Uterus (tissue), 4 donors: ENCODE measurements around the gene ALDH16A1. TPM values are rescaled to one million over a fixed set of nuclear protein-coding genes. Genes with fewer than 3 reads are reported as not detected.

Experiments
- DNase-seq, 2 donors: peaks; one replicate each; pipeline ENCODE4 v3.0.0-alpha.2; 2019 to 2020
- H3K27ac ChIP-seq, 2 donors: fragments of 200-600 bp; sonication (generic); 1 replicate in 1 of 2; 2 replicates in 1 of 2; pipeline ENCODE4 v1.5.1; 2016 to 2018
- H3K27me3 ChIP-seq, 2 donors: fragments of 200-600 bp; sonication (generic); one replicate each; pipeline ENCODE4 v1.5.1; 2018 to 2019; ENCODE audit warnings: control low read depth in 1 of 2
- H3K36me3 ChIP-seq, 2 donors: fragments of 200-600 bp; sonication (generic); one replicate each; pipeline ENCODE4 v1.5.1; 2019; ENCODE audit warnings: control low read depth in 1 of 2
- H3K4me1 ChIP-seq, 2 donors: fragments of 200-600 bp; sonication (generic); one replicate each; pipeline ENCODE4 v1.5.1; 2018 to 2019; ENCODE audit warnings: control low read depth in 1 of 2
- H3K4me3 ChIP-seq, 2 donors: fragments of 200-600 bp; sonication (generic); 1 replicate in 1 of 2; 2 replicates in 1 of 2; pipeline ENCODE4 v1.5.1; 2018 to 2019; ENCODE audit warnings: mild to moderate bottlenecking in 1 of 2
- H3K9me3 ChIP-seq, 2 donors: fragments of 200-600 bp; sonication (generic); one replicate each; pipeline ENCODE4 v1.5.1; 2019; ENCODE audit warnings: control low read depth in 1 of 2
- POLR2A ChIP-seq, 2 donors: fragments of 450-650 bp; IDR thresholded peaks; one replicate each; pipeline ENCODE4 v1.6.1; 2016; ENCODE audit warnings: antibody characterized with exemption in 2 of 2, mild to moderate bottlenecking in 1 of 2, moderate library complexity in 1 of 2
- intact Hi-C: fragments of 100-400 bp; cut with DNase I; formaldehyde crosslinking; loops from one replicate; pipeline ENCODE4 v1.15.1; 2023; ENCODE audit warnings: low total_unique reads
- total RNA-seq, 4 donors: library from RNA; depleted of rRNA in 3 of 4; stranded (reverse); fragments of >200 nt in 3 of 4; gene quantifications; one replicate each; pipeline versions ENCODE4 v1.1.0 to v1.2.4, GENCODE V29; 2014 to 2023
- TF ChIP-seq, protein P1 (sequence below), 4 experiments: fragments of 200-600 bp in 2 of 4; fragments of 450-650 bp in 2 of 4; sonication (generic) in 2 of 4; IDR thresholded peaks; one replicate each; pipeline ENCODE4 v1.5.1; 2016 to 2019; ENCODE audit warnings: antibody characterized with exemption in 4 of 4, mild to moderate bottlenecking in 2 of 4, moderate library complexity in 1 of 4
- donor health status: DM: yes; HTN: yes; CAD: no.

The ALDH16A1 gene
- total RNA-seq, 4 donors from 2014 or later: 13.5 to 40.8 (median 34.5) TPM

GRCh38 chr19:49435670-49436069 is 17.4 kb upstream of the ALDH16A1 start:
- Histone ChIP-seq H3K27ac (no peak overlapping the region), H3K4me1 (no peaks in the 10 kb centered on the region), H3K9me3 (no peaks in the 10 kb centered on the region), H3K36me3 (no peaks in the 10 kb centered on the region), H3K4me3 (no peak overlapping the region), H3K27me3 (peaks cover 10 to 35% of the 10 kb centered on the region in 2 donors)
- intact Hi-C loops: loop anchor here (10.0 kb wide), 1 partner anchor 211 kb away; no protein-coding TSS in a partner anchor
- DNase-seq: no peak
- TF ChIP-seq, protein P1, sequence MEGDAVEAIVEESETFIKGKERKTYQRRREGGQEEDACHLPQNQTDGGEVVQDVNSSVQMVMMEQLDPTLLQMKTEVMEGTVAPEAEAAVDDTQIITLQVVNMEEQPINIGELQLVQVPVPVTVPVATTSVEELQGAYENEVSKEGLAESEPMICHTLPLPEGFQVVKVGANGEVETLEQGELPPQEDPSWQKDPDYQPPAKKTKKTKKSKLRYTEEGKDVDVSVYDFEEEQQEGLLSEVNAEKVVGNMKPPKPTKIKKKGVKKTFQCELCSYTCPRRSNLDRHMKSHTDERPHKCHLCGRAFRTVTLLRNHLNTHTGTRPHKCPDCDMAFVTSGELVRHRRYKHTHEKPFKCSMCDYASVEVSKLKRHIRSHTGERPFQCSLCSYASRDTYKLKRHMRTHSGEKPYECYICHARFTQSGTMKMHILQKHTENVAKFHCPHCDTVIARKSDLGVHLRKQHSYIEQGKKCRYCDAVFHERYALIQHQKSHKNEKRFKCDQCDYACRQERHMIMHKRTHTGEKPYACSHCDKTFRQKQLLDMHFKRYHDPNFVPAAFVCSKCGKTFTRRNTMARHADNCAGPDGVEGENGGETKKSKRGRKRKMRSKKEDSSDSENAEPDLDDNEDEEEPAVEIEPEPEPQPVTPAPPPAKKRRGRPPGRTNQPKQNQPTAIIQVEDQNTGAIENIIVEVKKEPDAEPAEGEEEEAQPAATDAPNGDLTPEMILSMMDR (IDR thresholded peaks at IDR 0.05): no peak
- no peak for TF ChIP-seq POLR2A (IDR thresholded peaks at IDR 0.05)

DNA sequence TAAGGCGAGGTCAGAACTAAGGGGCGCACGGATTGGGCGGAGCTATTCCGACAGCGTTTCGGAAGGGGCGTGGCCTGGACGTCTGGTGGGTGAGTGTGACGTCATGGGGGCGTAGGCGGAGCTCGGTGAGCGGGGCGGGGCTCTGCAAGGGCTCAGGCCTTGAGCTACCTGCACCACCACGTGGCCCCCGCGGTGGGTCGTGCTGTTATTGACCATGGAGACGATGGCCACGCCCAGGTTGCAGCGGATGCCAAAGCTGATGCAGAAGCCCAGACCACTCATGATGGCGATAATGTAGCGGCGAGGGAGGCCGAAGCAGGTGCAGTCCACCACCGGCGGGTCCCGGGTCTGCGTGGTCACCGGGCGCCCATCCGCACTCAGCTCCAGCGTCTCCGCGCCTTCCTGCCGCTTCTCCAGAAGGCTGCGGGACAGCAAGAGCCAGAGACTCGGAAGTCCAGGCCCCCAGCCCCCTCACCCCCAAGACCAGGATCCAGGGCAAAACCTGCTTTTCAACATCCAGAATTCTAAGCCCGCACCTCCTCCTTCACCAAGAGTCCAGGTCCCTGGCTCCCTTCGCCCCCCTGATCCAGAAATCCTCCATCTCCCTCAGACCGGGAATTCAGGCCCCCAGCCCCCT is 16.5 kb upstream of the ALDH16A1 start:
- Histone ChIP-seq H3K27ac (no peak overlapping the region), H3K9me3 (no peaks in the 10 kb centered on the region), H3K36me3 (no peaks in the 10 kb centered on the region), H3K27me3 (peaks cover 10 to 29% of the 10 kb centered on the region in 2 donors), H3K4me3 (no peak overlapping the region), H3K4me1 (peaks cover 0 to 6% of the 10 kb centered on the region in 2 donors)
- TF ChIP-seq, protein P1 (IDR thresholded peaks at IDR 0.05): no peak
- TF ChIP-seq POLR2A (IDR thresholded peaks at IDR 0.05): no peak
- no peak for DNase-seq
- intact Hi-C loops: loop anchor here (10.0 kb wide), 1 partner anchor 212 kb away; no protein-coding TSS in a partner anchor

DNA sequence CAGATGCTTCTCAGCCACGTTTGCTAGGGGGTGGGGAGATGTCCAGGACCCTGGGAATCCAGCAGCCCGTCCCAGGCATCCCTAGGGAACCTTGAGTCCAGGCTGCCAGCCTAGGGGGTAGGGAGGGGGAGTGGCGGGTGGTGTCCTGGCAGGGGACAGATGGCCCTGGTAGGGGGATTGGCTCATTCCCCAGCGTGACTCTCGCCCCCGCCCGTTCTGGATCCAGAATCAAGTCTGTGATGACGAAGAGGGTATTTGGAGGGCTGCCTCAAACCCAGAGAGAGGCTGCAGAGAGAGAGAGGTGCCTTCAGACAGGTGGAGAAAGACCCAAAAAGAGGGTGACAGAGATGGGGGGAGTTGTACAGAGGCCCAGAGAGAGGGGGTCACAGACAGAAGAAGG is 15.8 kb upstream of the ALDH16A1 start:
- DNase-seq: no peak
- H3K9me3 ChIP-seq: no peaks in the 10 kb centered on the region
- H3K4me3 ChIP-seq: no peak overlapping the region
- H3K36me3 ChIP-seq: no peaks in the 10 kb centered on the region
- peaks cover 0 to 6% of the 10 kb centered on the region in 2 donors for H3K4me1 ChIP-seq
- H3K27ac ChIP-seq: no peak overlapping the region
- intact Hi-C loops: loop anchor here (10.0 kb wide), 1 partner anchor 212 kb away; no protein-coding TSS in a partner anchor
- TF ChIP-seq, protein P1 (IDR thresholded peaks at IDR 0.05): no peak
- TF ChIP-seq POLR2A (IDR thresholded peaks at IDR 0.05): no peak
- H3K27me3 ChIP-seq: peaks cover 7 to 21% of the 10 kb centered on the region in 2 donors

GRCh38 chr19:49438261-49438660 is 14.8 kb upstream of the ALDH16A1 start:
- no peaks in the 10 kb centered on the region for H3K9me3 ChIP-seq
- peaks cover 0 to 6% of the 10 kb centered on the region in 2 donors for H3K4me1 ChIP-seq
- no peaks in the 10 kb centered on the region for H3K36me3 ChIP-seq
- H3K27ac ChIP-seq: no peak overlapping the region
- TF ChIP-seq POLR2A (IDR thresholded peaks at IDR 0.05): no peak
- TF ChIP-seq, protein P1 (IDR thresholded peaks at IDR 0.05): no peak
- no peak overlapping the region for H3K4me3 ChIP-seq
- peaks cover 0 to 11% of the 10 kb centered on the region in 2 donors for H3K27me3 ChIP-seq
- intact Hi-C loops: loop anchor here (10.0 kb wide), 1 partner anchor 213 kb away; no protein-coding TSS in a partner anchor
- DNase-seq: no peak

DNA sequence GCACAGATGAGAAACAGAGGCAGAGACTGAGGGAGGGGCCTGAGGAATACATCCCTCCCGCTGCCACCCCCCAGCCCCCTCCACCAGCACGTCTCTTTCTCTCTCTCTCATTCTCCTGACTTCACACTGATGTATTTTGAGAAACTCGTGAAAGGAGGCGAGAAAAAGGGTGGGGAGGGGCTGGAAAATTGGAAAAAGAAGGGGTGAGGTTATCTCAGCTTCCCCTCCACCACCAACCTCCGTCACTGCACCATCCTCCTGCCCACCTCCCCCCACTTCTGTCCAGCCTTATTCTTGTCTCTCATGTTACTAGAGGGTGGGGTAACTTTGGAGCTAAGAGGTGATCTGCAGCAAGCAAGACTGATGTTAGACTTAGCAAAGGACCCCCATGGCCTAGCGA is 13.2 kb upstream of the ALDH16A1 start:
- Histone ChIP-seq H3K27me3 (no peaks in the 10 kb centered on the region), H3K4me3 (no peak overlapping the region), H3K9me3 (no peaks in the 10 kb centered on the region), H3K4me1 (peaks cover 0 to 6% of the 10 kb centered on the region in 2 donors), H3K36me3 (no peaks in the 10 kb centered on the region), H3K27ac (no peak overlapping the region)
- no peak for DNase-seq
- TF ChIP-seq, protein P1 (IDR thresholded peaks at IDR 0.05): no peak
- no peak for TF ChIP-seq POLR2A (IDR thresholded peaks at IDR 0.05)
- intact Hi-C loops: loop anchor here (10.0 kb wide), 1 partner anchor 215 kb away; no protein-coding TSS in a partner anchor
